HG02870 (cell line): ENCODE data around the gene EPDR1.

Experiments used
- ATAC-seq: cut with Tn5 transposase; IDR thresholded peaks from one replicate; pipeline ENCODE4 v1.9.1; 2021; ENCODE audit warnings: mild to moderate bottlenecking, moderate library complexity; ENCODE audit not compliant: unreplicated experiment

Gene EPDR1

GRCh38 chr7:37920305-37920848, at the start of gene EPDR1:
EPDR1 (plus strand) TSS chr7:37920640; CDS start chr7:37920940, 300 bp downstream.
- ATAC-seq, result peak; percentile 21

- no peak for ATAC-seq
Observed at GRCh38 chr7:37882086-37882485, 38.4 kb upstream of the EPDR1 start.

- ATAC-seq, result no peak
Observed at GRCh38 chr7:37893359-37893758, 27.1 kb upstream of the EPDR1 start.

GRCh38 chr7:37894671-37895070, 25.8 kb upstream of the EPDR1 start:
- ATAC-seq, result no peak

GRCh38 chr7:37899712-37900247, 20.7 kb upstream of the EPDR1 start:
- no peak for ATAC-seq

GRCh38 chr7:37901236-37901827, 19.1 kb upstream of the EPDR1 start:
- no peak for ATAC-seq

- ATAC-seq, result no peak
Observed at GRCh38 chr7:37901890-37902524, 18.4 kb upstream of the EPDR1 start.

GRCh38 chr7:37908221-37908788, 12.1 kb upstream of the EPDR1 start:
- ATAC-seq, result no peak

- no peak for ATAC-seq
Observed at GRCh38 chr7:37912756-37913155, 7.7 kb upstream of the EPDR1 start.

- no peak for ATAC-seq
Observed at GRCh38 chr7:37915438-37915837, 5.0 kb upstream of the EPDR1 start.

GRCh38 chr7:37916017-37916672, 4.3 kb upstream of the EPDR1 start:
- no peak for ATAC-seq

- ATAC-seq, result peak; percentile 46
Observed at GRCh38 chr7:37916673-37917660, 3.5 kb upstream of the EPDR1 start, which contains the start of gene SFRP4. SFRP4 (minus strand) TSS chr7:37916817; CDS start chr7:37916537, 280 bp downstream.

GRCh38 chr7:37918526-37918925, 1.9 kb upstream of the EPDR1 start:
- ATAC-seq, result no peak

GRCh38 chr7:37920849-37921805, 687 bp downstream of the EPDR1 start:
- peak; percentile 36 for ATAC-seq

- no peak for ATAC-seq
Observed at GRCh38 chr7:37921876-37922275, 1.4 kb downstream of the EPDR1 start.

GRCh38 chr7:37923996-37924395, 3.6 kb downstream of the EPDR1 start:
- ATAC-seq, result no peak

GRCh38 chr7:37924491-37925041, 4.1 kb downstream of the EPDR1 start:
- ATAC-seq, result no peak

GRCh38 chr7:37925620-37926019, 5.2 kb downstream of the EPDR1 start:
- no peak for ATAC-seq
